Neuronal stem cell (in vitro differentiated cells): ENCODE measurements around the gene RIMBP3C.
"Not testable (repeated sequence)": the region's sequence is repeated elsewhere in the genome, so short reads cannot be mapped to it uniquely, and the experiment has no call there.

Source experiments
- DNase-seq: peaks from one replicate; pipeline ENCODE4 v3.0.0-alpha.2; 2013; ENCODE audit warnings: low spot score
- H2AFZ ChIP-seq: one replicate; pipeline ENCODE4 v1.6.1; 2013; ENCODE audit warnings: mild to moderate bottlenecking, low read length, inconsistent platforms
- H2AK5ac ChIP-seq: 2 replicates; pipeline ENCODE4 v1.6.1; 2013; ENCODE audit warnings: low read depth, mild to moderate bottlenecking, inconsistent platforms, low read length, moderate library complexity, mixed read lengths
- H2BK120ac ChIP-seq: 2 replicates; pipeline ENCODE4 v1.6.1; 2013; ENCODE audit warnings: low read depth, mild to moderate bottlenecking, inconsistent platforms, low read length, moderate library complexity, mixed read lengths
- H2BK12ac ChIP-seq: one replicate; pipeline ENCODE4 v1.6.1; 2013; ENCODE audit warnings: low read length, inconsistent platforms
- H2BK15ac ChIP-seq: 2 replicates; pipeline ENCODE4 v1.6.1; 2013; ENCODE audit warnings: mild to moderate bottlenecking, low read length, inconsistent platforms, mixed read lengths
- H2BK5ac ChIP-seq: one replicate; pipeline ENCODE4 v1.6.1; 2013; ENCODE audit warnings: inconsistent platforms, mild to moderate bottlenecking, low read length, moderate library complexity
- H3K14ac ChIP-seq: one replicate; pipeline ENCODE4 v1.6.1; 2013; ENCODE audit warnings: low read length, inconsistent platforms
- H3K18ac ChIP-seq: 2 replicates; pipeline ENCODE4 v1.6.1; 2013; ENCODE audit warnings: low read length, inconsistent platforms
- H3K23ac ChIP-seq: 2 replicates; pipeline ENCODE4 v1.6.1; 2013; ENCODE audit warnings: low read depth, mild to moderate bottlenecking, mixed read lengths, low read length, inconsistent platforms; ENCODE audit not compliant: poor library complexity
- H3K27ac ChIP-seq: replicated peaks from 3 replicates; pipeline ENCODE4 v1.5.1; 2013; ENCODE audit warnings: low read length, inconsistent platforms
- H3K27me3 ChIP-seq, 3 experiments: 2 replicates each; pipeline ENCODE4 v1.6.1; 2013; ENCODE audit warnings: low read length in 3 of 3, mild to moderate bottlenecking in 2 of 3, inconsistent platforms in 1 of 3, low read depth in 1 of 3, mixed read lengths in 1 of 3, moderate library complexity in 1 of 3; ENCODE audit not compliant: control insufficient read depth in 3 of 3, insufficient read depth in 3 of 3
- H3K36me3 ChIP-seq, 2 donors: replicated peaks in 1 of 2; 2 replicates each; pipeline ENCODE4 v1.6.1; 2013; ENCODE audit warnings: low read length in 2 of 2; ENCODE audit not compliant: control insufficient read depth in 2 of 2, insufficient read depth in 2 of 2
- H3K4ac ChIP-seq: 2 replicates; pipeline ENCODE4 v1.6.1; 2013; ENCODE audit warnings: inconsistent platforms, mild to moderate bottlenecking, low read length, moderate library complexity
- H3K4me1 ChIP-seq, 2 donors: 1 replicate in 1 of 2; 2 replicates in 1 of 2; pipeline ENCODE4 v1.6.1; 2013; ENCODE audit warnings: low read length in 2 of 2, low read depth in 1 of 2; ENCODE audit not compliant: control insufficient read depth in 2 of 2, insufficient read depth in 1 of 2
- H3K4me2 ChIP-seq: one replicate; pipeline ENCODE4 v1.6.1; 2013; ENCODE audit warnings: mild to moderate bottlenecking, low read length, inconsistent platforms; ENCODE audit not compliant: insufficient read depth, poor library complexity, severe bottlenecking
- H3K4me3 ChIP-seq, 2 donors: 2 replicates each; pipeline ENCODE4 v1.5.1; 2013; ENCODE audit warnings: low read length in 2 of 2, mild to moderate bottlenecking in 2 of 2, inconsistent platforms in 1 of 2, moderate library complexity in 1 of 2
- H3K79me1 ChIP-seq: one replicate; pipeline ENCODE4 v1.6.1; 2013; ENCODE audit warnings: low read depth, mild to moderate bottlenecking, inconsistent platforms, low read length, moderate library complexity
- H3K9ac ChIP-seq: one replicate; pipeline ENCODE4 v1.6.1; 2013; ENCODE audit warnings: mild to moderate bottlenecking, low read depth, low read length, inconsistent platforms; ENCODE audit not compliant: poor library complexity
- H3K9me3 ChIP-seq, 2 donors: replicated peaks in 1 of 2; 2 replicates each; pipeline versions ENCODE3 to v1.6.1; 2013; ENCODE audit warnings: low read length in 2 of 2, mild to moderate bottlenecking in 2 of 2, inconsistent platforms in 1 of 2, low read depth in 1 of 2, mixed read lengths in 1 of 2, moderate library complexity in 1 of 2; ENCODE audit not compliant: control insufficient read depth in 2 of 2, insufficient read depth in 1 of 2
- H4K8ac ChIP-seq: one replicate; pipeline ENCODE4 v1.6.1; 2013; ENCODE audit warnings: low read depth, mild to moderate bottlenecking, inconsistent platforms, low read length, moderate library complexity
- H4K91ac ChIP-seq: one replicate; pipeline ENCODE4 v1.6.1; 2013; ENCODE audit warnings: low read length, low read depth, mild to moderate bottlenecking, inconsistent platforms; ENCODE audit not compliant: poor library complexity
- WGBS, 2 donors: extraction: QIAGEN DNeasy Blood & Tissue Kit; methylation state at CpG; one replicate each; pipeline ENCODE4 v1.1.7; 2013; ENCODE audit warnings: missing lambda C conversion rate in 2 of 2, mixed read lengths in 1 of 2; ENCODE audit not compliant: insufficient read length in 2 of 2, insufficient replicate concordance in 1 of 2; ENCODE audit errors: extremely low coverage in 2 of 2; 5-methylcytosine and 5-hydroxymethylcytosine counted together

The RIMBP3C gene

DNA sequence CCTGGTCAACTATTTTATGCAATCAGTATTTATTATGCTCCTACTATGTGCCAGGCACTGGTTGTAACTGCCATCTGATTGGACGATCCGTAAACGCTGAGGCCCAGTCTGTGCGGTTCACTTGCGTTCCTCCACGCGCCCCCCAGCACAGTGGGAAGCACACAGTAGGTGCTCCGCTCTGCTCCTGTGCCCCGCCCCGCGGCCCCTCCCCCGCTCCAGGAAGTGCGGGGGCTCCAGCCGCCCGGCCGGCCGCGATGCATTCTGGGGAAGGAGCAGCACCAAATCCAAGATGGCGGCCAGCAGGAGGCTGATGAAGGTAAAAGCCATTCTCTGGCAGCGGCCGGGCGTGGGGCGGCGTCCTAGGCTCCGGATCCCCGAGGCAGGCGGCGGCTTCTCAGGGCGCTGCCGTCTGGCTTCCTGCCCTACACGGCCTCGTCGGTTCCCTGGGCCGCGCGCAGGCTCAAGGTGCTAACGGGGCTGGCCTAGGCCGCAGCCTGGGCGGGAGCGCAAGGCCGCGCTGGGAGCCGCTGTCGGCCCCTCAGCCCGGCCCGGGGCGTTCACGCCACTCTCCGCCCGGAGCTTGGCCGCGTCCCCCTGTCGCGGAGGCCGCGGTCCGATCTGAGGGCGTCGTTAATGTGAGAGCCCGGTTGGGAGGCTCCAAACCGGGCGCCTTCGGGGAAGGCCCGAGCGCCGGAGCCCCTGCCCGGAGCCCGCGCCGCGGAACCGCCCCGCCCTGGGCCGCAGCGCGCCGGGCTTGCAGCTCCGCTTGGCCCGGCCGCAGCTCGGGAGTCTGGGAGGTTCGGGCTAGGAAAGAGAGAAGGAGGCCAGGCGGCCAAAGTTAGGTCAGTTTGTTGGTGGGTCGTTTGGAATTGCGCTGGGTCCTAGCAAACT is 16.4 kb upstream of the RIMBP3C start, which contains the start of gene UBE2L3:
Gene UBE2L3 (plus strand): TSS at position 259 of the 891 bp plus-strand sequence. CDS start 31 bp downstream, at position 290.
- H2AFZ ChIP-seq: peak within 1 kb of the TSS; percentile 84
- H3K36me3 ChIP-seq: peaks cover 3 to 22% of the 10 kb centered on the region in 2 donors
- H4K91ac ChIP-seq: no peak within 1 kb of the TSS
- peak within 1 kb of the TSS; percentile 94 for H3K14ac ChIP-seq
- H3K9me3 ChIP-seq: no peaks in the 10 kb centered on the region
- H2AK5ac ChIP-seq: peak within 1 kb of the TSS; percentile 88
- peak within 1 kb of the TSS; percentile 73 for H2BK12ac ChIP-seq
- H2BK5ac ChIP-seq: peak within 1 kb of the TSS; percentile 75
- peaks cover 9% of the 10 kb centered on the region for H3K79me1 ChIP-seq
- H3K4ac ChIP-seq: peak within 1 kb of the TSS; percentile 95
- H2BK15ac ChIP-seq: no peak within 1 kb of the TSS
- WGBS, 2 donors: no CpG with 5 or more reads among the region's 85 CpGs
- peak within 1 kb of the TSS; percentile 43 for H3K27ac ChIP-seq
- H3K27me3 ChIP-seq: no peaks in the 10 kb centered on the region
- peak within 1 kb of the TSS; percentile 92 to 98 for H3K4me3 ChIP-seq
- peak within 1 kb of the TSS; percentile 98 for H3K9ac ChIP-seq
- DNase-seq: peak; percentile 80
- peaks cover 10 to 12% of the 10 kb centered on the region in 2 donors for H3K4me1 ChIP-seq
- peak within 1 kb of the TSS; percentile 65 for H4K8ac ChIP-seq
- H3K18ac ChIP-seq: peak within 1 kb of the TSS; percentile 99
- peak within 1 kb of the TSS; percentile 99 for H3K23ac ChIP-seq
- H2BK120ac ChIP-seq: no peak within 1 kb of the TSS
- H3K4me2 ChIP-seq: peak within 1 kb of the TSS; percentile 74

DNA sequence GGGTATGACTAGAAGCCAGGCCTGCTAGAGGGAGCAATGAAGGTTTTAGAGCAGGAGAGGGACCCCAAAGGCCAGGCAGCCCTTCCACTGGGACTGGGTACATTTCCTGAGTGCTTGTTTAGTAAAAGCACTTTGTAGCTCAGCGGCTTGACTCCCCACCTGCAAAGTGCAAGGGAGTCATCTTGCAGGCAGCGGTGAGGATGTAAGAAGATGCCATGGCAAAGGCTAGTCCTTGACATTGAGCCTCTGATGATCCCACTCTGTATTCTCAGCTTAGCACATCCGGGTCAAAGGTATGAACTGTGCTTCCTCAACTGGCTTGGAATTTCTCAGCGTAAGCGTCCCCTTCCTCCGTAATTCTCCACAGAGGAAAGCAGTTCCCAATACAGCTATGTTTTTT is 13.2 kb upstream of the RIMBP3C start:
- Histone ChIP-seq H4K91ac (no peak overlapping the region), H3K14ac (no peak overlapping the region), H3K27ac (no peak overlapping the region), H3K4ac (no peak overlapping the region), H2BK120ac (no peak overlapping the region), H3K23ac (no peak overlapping the region), H3K36me3 (peaks cover 0 to 2% of the 10 kb centered on the region in 2 donors), H2BK15ac (no peak overlapping the region), H3K9ac (no peak overlapping the region), H3K4me3 (no peak overlapping the region), H2BK5ac (no peak overlapping the region), H3K27me3 (no peaks in the 10 kb centered on the region), H2BK12ac (no peak overlapping the region), H3K4me1 (peaks cover 3 to 5% of the 10 kb centered on the region in 2 donors), H3K4me2 (no peak overlapping the region), H4K8ac (no peak overlapping the region), H2AFZ (peak overlapping the region; percentile 75), H2AK5ac (no peak overlapping the region), H3K9me3 (no peaks in the 10 kb centered on the region), H3K79me1 (peaks cover 6% of the 10 kb centered on the region), H3K18ac (no peak overlapping the region)
- WGBS, 2 donors: no CpG with 5 or more reads among the region's 6 CpGs
- DNase-seq: no peak

DNA sequence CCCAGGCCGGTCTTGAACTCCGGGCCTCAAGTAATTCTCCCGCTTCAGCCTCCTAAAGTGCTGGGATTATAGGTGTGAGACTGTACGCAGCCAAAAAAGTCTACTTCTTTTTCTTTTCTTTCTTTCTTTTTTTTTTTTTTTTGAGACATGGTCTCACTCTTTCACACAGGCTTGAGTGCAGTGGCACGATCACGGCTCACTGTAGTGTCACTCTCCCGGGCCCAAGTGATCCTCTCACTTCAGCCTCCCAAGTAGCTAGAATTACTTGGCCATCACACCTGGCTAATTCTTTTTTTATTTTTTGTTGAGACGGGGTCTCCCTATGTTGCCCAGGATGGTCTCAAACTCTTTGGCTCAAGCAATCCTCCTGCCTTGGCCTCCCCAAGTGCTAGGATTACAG is 12.7 kb upstream of the RIMBP3C start:
- no peak overlapping the region for H3K23ac ChIP-seq
- no peaks in the 10 kb centered on the region for H3K36me3 ChIP-seq
- H4K8ac ChIP-seq: no peak overlapping the region
- no peaks in the 10 kb centered on the region for H3K27me3 ChIP-seq
- H3K4me1 ChIP-seq: peaks cover 2 to 3% of the 10 kb centered on the region in 2 donors
- H2BK120ac ChIP-seq: no peak overlapping the region
- no peak overlapping the region for H3K14ac ChIP-seq
- H3K18ac ChIP-seq: no peak overlapping the region
- no peak overlapping the region for H4K91ac ChIP-seq
- H3K4me2 ChIP-seq: no peak overlapping the region
- WGBS, 2 donors: no CpG with 5 or more reads among the region's 8 CpGs
- no peak overlapping the region for H3K9ac ChIP-seq
- H2BK15ac ChIP-seq: no peak overlapping the region
- H2AFZ ChIP-seq: no peak overlapping the region
- DNase-seq: no peak
- no peak overlapping the region for H3K27ac ChIP-seq
- H3K79me1 ChIP-seq: peaks cover 6% of the 10 kb centered on the region
- H3K9me3 ChIP-seq: no peaks in the 10 kb centered on the region
- no peak overlapping the region for H3K4me3 ChIP-seq
- no peak overlapping the region for H2BK12ac ChIP-seq
- no peak overlapping the region for H2BK5ac ChIP-seq
- H2AK5ac ChIP-seq: no peak overlapping the region
- no peak overlapping the region for H3K4ac ChIP-seq

DNA sequence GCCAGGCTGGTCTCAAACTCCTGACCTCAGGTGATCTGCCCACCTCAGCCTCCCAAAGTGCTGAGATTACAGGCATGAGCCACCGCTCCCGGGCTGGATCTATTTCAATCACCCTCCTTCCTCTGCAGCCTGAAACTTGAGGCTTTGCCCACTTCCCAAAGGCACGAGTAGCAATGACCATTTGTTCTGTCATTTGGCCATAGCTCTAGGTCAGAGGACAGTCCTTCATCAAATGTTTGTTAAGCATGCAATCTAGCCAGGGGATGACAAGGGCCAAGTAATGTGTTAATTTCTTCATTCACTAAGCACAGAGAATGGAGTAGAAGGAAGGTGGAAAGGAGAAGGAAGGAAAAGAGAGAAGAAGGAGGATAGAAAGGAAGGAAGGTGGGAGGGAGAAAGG is 9.4 kb upstream of the RIMBP3C start:
- not testable (repeated sequence) for H4K91ac ChIP-seq, H3K27me3 ChIP-seq, H2AK5ac ChIP-seq, H3K36me3 ChIP-seq, H2BK12ac ChIP-seq, H2BK120ac ChIP-seq, H3K4me3 ChIP-seq, DNase-seq, H3K9me3 ChIP-seq, H3K9ac ChIP-seq, H3K79me1 ChIP-seq, H2BK5ac ChIP-seq, H3K4me2 ChIP-seq, H3K23ac ChIP-seq, H3K4me1 ChIP-seq, H2AFZ ChIP-seq, H4K8ac ChIP-seq, H3K18ac ChIP-seq, H3K14ac ChIP-seq, H3K27ac ChIP-seq, H3K4ac ChIP-seq, H2BK15ac ChIP-seq
- WGBS, 2 donors: no CpG with 5 or more reads among the region's 3 CpGs
